Left cardiac atrium (tissue), 4 donors: ENCODE measurements around the gene RAX2. TPM values are rescaled to one million over a fixed set of nuclear protein-coding genes. Genes with fewer than 3 reads are reported as not detected.
"Not testable (repeated sequence)": the region's sequence is repeated elsewhere in the genome, so short reads cannot be mapped to it uniquely, and the experiment has no call there.

Experiments
- ATAC-seq, 2 donors: fragments of 200-7000 bp; cut with Tn5 transposase; one replicate each; pipeline ENCODE4 v1.9.1; 2020; ENCODE audit warnings: mild to moderate bottlenecking in 2 of 2, moderate library complexity in 2 of 2
- DNase-seq: peaks from one replicate; pipeline ENCODE4 v3.0.0-alpha.2; 2020
- intact Hi-C, 2 donors: fragments of 100-400 bp; cut with DNase I; formaldehyde crosslinking; loops; one replicate each; pipeline versions ENCODE4 v1.14.1 to v1.15.1; 2022 to 2023
- total RNA-seq, 2 donors: library from RNA; stranded (reverse); fragmentation: NEBNext Ultra II Directional; extraction: Animal tissue kit (Norgen Biotek cat#: 25700); gene quantifications; one replicate each; pipeline ENCODE4 v1.2.1, GENCODE V29; 2021
- donor health status: DM: no; HTN: yes; CAD: no.
- donor health status: DM: no; HTN: yes; CAD: no; lungs with severe emphysema.
- donor health status: DM: yes; HTN: yes; CAD: no.
- donor health status: Dilated cardiomyopathy.

Gene RAX2
- total RNA-seq, 2 donors from 2014 or later, result not detected

DNA sequence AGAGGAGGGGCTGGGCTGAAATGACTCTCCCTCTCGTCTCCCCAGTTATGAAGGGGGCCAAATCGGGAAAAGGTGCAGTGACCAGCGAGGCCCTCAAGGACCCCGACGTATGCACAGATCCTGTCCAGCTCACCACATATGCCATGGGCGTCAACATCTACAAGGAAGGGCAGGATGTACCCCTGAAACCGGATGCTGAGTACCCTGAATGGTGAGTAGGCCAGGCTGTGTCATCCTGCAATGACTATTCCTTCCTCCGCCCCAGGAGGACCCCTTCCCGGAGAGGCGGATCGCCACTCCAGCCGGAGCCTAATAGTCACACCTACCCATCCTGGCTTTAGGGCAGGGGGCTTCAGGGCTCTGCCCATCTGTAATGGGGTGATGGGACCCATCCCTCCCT, 6.9 kb downstream of the RAX2 start:
- ATAC-seq (no peak), DNase-seq (no peak)
- intact Hi-C loops, result loop anchor here in 1 of 2 donors (10.0 kb wide), 1 partner anchor 200 kb away; no protein-coding TSS in a partner anchor

DNA sequence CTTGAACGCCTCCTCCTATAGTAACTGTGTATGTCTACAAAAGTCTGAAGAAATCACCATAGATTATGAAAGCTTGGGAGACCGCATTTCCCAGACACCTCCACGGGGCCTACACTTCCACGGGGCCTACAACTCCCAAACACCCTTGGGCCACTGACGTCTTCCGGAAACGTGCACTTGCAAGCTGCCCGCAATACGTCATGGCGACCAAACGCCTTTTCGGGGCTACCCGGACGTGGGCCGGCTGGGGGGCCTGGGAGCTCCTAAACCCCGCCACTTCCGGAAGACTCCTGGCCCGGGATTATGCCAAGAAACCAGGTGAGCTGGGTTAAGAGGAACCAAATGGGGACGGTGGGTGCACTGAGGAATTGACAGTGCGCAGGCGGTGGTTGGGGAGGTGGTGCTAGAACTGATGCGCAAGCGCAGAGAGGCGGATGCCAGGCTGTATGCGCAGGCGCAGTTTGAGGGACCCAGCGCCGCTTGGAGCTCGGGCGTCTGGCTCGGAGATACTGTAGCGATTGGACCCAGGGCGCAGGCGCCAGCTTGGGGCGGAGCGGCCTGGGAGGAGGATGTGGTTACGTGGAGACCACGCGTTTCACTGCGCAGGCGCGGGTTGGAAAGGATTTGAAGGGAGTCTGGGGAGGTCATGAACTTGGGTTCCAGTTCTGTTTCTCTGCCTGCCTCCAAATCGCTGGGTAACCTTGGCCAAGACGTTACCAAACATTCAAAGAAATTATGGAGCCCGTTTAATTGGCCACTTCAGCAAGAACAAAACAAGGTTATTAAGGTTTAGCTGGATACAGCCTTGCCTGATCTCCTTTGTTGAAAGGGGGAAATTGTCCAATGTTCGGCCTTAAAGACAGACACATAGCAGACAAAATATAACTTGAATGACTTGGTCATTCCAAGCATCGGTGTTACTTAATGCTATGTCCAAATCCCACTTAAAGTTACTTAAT, 9.2 kb downstream of the RAX2 start, which contains the start of gene MRPL54:
TSS of gene MRPL54 (plus strand) at position 182 of the 959 bp plus-strand sequence. CDS start at position 201, 19 bp downstream.
- ATAC-seq, result peak; percentile 95 to 96
- DNase-seq, result peak; percentile 99
- intact Hi-C loops, result loop anchor here in 1 of 2 donors (10.0 kb wide), 1 partner anchor 202 kb away; no protein-coding TSS in a partner anchor

DNA sequence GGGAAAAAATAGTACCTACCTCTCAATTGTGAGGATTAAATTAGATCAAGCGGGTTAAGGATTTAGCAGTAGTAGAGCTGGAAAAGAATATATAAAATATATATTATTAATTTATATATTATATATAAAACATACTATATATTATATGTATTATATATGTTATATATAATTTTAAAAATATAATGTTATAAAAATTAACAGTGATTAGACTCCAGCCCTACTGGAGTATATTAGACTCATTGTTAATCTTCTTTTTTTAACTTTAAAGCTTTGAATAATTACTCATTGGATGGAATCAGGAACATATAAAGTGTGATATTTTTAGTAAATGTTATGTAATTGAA, 9.9 kb downstream of the RAX2 start:
- no peak for DNase-seq
- no peak for ATAC-seq
- intact Hi-C loops, result loop anchor here in 1 of 2 donors (10.0 kb wide), 1 partner anchor 203 kb away; no protein-coding TSS in a partner anchor

DNA sequence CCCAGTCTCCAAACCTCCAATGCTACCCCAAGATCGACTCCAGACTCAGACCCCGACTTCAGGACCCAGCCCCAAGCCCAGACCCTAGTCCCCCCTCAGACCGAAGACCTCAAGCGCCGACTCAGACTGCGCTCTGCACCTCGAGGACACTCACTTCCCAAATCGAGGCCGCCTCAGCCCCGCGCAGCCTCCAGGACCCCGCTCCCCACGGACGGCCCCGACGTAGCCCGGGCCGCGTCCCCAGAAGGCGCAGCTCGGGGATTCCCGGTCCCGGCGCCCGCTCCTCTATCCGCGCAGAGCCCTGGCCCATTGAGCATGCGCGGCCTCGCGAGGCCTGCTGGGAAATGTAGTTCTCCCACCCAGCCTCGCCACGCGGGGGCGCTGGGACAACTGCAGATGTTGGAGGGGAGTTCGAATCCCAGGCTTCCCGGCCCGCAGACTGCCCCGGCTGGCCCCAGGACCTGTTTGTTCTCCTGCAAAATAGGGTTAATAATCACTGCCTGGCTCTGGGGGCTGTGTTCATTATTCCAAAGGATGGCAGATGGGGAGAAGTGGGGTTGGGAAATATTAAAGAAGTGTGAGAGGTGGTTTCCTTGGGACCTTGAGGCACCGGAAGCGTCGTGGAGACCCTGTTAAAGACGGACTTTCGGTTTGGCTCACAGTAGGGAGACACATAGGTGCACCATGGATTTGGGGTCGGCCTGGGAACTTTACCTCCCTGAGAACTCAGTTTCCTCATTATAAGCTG, 10.5 kb downstream of the RAX2 start, which contains the start of gene APBA3:
TSS of gene APBA3 (minus strand) at position 311 of the 748 bp plus-strand sequence. CDS start 1,428 bp downstream, outside the sequence.
- intact Hi-C loops, result loop anchor here in 1 of 2 donors (10.0 kb wide), 1 partner anchor 203 kb away; no protein-coding TSS in a partner anchor
- ATAC-seq, result peak; percentile 60 to 62

DNA sequence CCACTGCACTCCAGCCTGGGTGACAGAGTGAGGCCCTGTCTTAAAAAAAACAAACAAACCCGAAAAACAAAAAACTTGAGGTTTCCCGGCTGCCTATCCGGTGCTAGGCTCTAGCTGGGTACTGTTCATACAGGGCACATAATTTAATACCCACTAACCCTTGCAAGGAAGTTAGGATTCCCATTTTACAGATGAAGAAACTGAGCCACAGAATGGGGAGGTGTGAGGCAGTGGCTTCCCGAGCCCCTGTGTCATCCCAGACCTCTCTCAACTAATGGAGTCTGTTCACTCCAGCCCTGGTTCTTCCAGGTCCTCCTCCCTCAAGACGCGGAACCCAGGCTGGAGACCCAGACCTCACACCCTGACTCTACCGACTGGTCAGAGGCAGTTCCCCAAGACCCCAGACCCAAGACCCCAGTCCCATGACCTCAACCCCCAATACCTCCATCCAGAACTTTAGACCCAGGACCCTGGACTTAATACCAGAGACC, 11.1 kb downstream of the RAX2 start:
- no peak for DNase-seq
- ATAC-seq, result no peak
- intact Hi-C loops, result loop anchor here in 1 of 2 donors (10.0 kb wide), 1 partner anchor 204 kb away; no protein-coding TSS in a partner anchor

More for the DNA sequence above, 10.5 kb downstream of the RAX2 start, which contains the start of gene APBA3:
- peak; percentile 94 for DNase-seq

DNA sequence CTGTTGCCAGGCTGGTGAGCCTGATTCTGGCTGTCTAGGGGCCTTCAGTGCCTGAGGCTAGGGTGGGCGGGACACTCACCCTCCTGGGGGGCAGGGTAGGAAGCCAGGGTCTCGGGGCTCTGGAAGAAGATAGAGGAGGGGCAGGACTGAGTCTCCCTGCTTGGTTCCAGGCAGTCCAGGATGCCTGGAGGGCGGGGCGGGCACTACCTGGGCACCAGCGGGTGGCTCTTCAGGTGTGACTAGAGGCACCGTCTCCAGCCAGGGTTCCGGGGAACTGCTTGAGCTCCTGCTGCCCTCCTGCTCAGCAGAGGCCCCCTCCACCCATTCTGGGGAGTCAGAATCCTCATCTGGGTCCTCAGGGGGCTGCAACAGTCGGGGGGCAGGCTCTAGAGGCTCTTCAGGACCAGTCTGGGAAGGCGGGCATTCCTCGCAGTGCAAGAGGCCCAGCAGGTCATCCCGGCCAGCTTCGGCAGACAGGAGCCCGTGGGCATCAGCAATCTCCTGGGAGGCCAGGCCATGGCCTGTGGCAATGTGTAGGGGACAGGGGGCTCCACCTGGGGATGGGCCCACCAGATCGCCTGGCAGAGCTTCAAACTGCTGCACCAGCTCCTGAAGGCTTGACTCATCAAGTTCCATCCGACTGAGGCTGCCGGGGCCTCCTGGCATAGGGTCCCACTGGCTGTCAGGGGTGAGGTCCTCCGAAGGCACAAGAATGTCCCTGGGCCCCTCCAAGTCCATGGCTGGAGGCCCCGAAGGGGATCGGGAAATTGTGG, 12.4 kb downstream of the RAX2 start:
- no peak for DNase-seq
- intact Hi-C loops, result loop anchor here in 1 of 2 donors (10.0 kb wide), 1 partner anchor 205 kb away; no protein-coding TSS in a partner anchor
- no peak for ATAC-seq

DNA sequence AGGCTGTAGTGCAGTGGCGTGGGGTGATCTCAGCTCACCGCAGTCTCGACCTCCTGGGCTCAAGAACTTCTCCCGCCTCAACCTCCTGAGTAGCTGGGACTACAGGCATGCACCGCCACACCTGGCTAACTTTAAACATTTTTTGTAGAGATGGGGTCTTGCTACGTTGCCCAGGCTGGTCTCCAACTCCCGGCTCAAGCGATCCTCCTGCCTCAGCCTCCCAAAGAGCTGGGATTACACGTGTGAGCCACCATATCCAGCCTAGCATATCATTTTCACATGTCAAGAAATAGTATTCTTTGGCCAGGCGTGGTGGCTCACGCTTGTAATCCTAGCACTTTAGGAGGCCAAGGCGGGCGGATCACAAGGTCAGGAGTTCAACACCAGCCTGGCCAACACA, 13.7 kb downstream of the RAX2 start:
- DNase-seq, ATAC-seq, intact Hi-C loops: not testable (repeated sequence)

DNA sequence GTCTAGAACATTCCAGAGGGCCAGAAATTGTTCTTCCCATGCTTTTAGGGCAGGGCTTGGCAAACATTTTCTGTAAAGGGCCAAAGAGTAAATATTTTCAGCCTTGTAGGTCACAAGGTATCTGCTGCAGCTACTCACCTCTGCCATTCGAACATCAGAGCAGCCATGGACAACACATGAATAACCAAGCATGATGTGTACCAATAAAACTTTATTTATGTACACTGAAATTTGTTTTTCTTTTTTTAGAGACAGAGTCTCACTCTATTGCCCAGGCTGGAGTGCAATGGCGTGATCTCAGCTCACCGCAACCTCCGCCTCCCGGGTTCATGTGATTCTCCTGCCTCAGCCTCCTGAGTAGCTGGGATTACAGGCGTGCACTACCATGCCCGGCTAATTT, 14.3 kb downstream of the RAX2 start:
- ATAC-seq, DNase-seq, intact Hi-C loops: not testable (repeated sequence)

DNA sequence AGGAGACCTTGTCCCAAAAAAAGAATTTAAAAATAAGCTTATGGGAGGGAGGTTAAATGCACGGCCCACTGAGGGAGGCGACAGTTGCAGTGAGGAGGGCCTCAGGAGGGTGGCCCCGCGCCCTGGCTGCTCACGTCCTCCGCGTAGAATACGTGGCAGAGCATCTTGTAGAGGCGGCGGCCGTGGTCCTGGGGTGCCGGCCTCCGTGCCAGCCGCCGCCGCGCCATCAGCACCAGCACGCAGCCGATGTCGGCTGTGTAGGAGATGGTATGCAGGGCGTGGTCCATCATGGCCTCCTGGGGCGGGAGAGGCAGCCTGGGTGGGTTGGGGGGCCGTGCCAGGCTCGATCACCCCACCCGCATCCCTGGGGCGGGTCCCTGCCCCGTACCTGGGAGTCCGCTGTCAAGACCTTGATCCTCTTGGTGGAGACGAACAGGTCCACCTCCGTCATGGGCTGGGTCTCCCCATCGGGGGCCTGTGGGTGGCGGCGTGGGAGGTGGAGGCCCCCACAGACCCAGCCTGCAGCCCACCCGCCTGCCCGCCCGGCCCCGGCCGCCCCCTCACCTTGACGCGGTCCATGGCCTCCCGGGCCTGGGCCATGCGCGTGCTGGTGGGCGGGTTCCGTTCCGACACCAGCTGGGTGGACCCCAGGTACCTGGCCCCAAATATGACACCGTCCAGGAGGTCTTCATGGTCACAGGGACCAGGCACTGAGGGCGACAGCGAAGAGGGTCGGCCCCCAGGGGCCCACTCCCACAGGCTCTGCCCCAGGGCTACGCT, 18.2 kb downstream of the RAX2 start:
- ATAC-seq, result no peak
- no peak for DNase-seq
- intact Hi-C loops, result no loop called here

DNA sequence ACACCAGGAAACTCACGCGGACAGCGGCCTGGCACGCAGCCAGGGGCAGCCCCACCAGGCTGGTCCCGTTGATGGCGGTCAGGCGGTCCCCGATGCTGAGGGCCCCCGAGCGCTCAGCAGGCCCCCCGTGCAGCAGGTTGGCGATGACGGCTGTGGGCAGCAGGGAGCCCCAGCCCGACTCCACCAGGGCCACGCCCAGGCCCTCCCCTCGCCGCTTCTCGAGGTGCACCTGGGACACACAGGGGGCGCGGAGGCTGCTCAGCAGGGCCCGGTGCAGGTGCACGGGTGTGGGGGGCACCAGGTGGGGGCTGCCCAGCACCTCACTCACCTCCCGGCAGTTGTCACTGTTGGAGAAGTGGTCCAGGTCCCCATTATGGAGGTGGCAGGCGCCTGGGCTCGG, 19.5 kb downstream of the RAX2 start:
- ATAC-seq (no peak), DNase-seq (no peak)
- intact Hi-C loops, result no loop called here

DNA sequence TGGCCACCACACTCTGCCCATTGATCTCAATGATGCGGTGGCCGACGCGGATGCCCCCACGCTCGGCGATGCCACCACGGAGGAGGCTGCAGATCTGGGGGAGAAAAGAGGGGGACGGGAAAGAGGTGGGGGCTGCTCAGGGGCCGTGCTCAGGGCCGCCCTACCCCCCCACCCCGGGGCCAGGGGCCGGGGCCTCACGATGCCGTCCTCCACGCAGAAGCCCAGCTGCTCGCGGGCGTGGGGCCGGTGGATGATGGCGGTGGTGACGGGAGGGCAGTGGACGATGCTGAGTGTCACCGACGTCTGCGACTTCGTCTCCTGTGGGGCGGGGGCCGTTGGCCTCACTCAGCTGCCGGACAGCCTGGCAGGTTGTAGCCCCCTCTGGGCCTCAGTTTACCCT, 20.8 kb downstream of the RAX2 start:
- ATAC-seq (no peak), DNase-seq (no peak)
- intact Hi-C loops, result no loop called here

DNA sequence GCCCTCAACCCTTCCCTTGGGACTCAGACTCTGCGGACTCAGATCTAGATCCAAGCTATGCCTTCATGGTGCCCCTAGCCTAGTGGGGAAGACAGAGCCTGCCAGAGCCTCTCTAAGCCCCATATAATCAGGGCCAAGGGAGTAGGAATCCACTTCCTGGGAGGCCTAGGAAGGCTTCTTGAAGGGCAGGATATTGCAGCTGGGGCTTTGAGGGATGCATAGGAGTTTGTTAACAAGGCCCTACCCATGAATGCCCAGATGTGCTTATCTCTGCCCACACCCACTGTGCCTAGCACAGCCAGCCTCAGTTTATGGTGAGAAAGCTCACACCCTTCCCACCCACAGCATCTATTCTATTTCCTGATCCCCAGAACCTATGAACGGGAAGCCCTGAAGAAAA, 21.8 kb downstream of the RAX2 start:
- intact Hi-C loops, result no loop called here
- ATAC-seq, result no peak
- DNase-seq, result no peak

DNA sequence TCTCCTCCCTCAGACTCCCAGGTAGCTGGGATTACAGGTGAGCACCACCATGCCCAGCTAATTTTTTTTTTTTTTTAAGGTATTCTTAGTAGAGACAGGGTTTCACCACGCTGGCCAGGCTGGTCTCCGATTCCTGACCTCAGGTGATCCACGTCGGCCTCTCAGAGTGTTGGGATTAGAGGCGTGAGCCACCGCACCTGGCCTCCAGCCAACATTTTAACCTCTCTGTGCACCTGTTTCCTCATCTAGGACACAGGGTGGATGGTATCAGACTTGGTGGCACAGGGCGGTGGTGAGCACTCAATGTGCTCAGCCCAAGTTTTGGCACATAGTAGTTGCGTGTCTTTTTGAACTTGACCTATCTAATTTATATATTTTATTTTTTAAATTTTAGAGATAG, 23.1 kb downstream of the RAX2 start:
- DNase-seq (no peak), ATAC-seq (no peak)
- intact Hi-C loops, result no loop called here

DNA sequence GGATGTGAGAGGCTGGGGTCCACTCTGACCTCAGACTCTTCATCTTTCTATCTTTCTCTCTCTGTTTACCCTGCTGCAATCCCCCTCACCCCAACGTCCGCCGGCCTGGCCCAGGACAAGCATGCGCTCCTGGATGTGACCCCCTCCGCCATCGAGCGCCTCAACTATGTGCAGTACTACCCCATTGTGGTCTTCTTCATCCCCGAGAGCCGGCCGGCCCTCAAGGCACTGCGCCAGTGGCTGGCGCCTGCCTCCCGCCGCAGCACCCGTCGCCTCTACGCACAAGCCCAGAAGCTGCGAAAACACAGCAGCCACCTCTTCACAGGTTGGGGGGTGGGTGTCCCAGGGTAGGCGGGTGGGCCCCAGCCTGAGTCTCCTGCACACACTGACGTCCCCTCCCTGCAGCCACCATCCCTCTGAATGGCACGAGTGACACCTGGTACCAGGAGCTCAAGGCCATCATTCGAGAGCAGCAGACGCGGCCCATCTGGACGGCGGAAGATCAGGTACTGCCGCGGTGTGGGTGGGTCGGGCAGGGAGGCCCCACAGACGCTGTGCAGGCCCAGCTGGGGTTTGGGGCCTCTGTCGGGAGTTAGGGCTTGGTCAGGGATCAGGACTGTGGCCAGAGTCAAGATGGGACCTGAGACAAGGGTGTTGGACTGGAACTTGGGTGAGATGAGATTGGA, 25.5 kb downstream of the RAX2 start:
- intact Hi-C loops, result no loop called here
- ATAC-seq (no peak), DNase-seq (no peak)

DNA sequence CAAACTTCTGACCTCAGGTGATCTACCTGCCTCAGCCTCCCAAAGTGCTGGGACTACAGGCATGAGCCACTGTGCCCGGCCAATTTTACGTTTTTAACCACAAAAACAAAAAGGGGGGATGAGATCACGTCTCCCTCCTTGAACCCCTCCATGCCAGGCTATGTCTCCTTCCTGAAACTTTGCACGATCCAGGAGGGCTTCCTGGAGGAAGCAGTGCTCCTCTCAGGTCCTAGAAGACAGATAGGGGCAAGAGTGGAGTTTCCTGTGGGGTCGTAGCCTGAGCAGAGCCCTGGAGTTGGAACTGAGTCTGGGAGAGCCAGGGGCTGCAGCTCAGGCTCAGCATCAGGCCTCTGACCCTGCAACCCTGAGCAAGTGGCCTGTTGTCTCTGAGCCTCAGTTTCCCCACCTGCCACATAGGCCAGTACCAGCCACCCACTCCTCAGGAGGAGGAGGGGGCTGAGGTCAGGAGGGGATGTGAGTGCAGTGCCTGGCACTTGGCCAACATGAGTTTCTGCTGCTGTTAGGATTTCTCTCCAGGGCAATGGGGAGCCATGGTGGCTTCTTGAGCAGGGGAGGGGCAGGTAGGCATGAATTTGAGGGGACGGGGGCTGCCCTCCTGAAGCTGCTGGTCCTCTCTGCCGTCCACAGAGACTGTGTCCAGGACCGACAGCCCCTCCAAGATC, 26.5 kb downstream of the RAX2 start:
- intact Hi-C loops, result no loop called here
- DNase-seq (no peak), ATAC-seq (no peak)

DNA sequence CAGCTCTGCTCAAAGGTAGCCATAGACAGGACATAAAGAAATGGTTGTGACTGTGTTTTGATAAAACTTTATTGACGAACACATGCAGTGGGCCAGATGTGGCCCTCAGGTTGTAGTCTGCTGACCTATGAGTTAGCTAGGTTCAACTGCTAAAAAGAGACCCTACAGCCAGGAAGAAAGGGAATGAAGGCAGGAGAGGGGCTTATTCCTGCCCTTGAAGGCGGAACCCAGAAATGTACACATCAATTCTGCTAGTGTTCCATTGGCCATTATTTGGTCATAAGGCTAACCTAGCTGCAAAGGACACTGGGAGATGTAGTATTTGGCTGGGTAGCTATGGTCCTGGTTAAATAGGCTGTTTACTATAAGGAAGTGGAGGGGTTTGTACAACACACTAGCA, 28.5 kb downstream of the RAX2 start:
- DNase-seq (no peak), ATAC-seq (no peak)
- intact Hi-C loops, result no loop called here

DNA sequence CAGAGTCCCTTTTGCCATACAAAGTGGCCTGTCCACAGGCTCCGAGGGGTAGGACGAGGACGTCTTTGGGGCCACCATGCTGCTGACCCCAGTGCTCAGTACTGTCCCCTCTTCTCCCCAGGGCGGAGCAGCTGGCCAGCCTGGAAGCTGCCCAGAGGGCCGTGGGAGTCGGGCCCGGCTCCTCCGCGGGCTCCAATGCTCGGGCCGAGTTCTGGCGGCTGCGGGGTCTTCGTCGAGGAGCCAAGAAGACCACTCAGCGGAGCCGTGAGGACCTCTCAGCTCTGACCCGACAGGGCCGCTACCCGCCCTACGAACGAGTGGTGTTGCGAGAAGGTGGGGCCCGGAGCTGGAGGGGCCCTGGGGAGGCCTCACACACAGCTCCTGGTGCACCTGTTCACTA, 31.6 kb downstream of the RAX2 start:
- DNase-seq (no peak), ATAC-seq (no peak)
- intact Hi-C loops, result no loop called here
